Esophagus muscularis mucosa (tissue), 4 donors: ENCODE measurements around the gene CCDC12. TPM values are rescaled to one million over a fixed set of nuclear protein-coding genes. Genes with fewer than 3 reads are reported as not detected.

Experiments used
- DNase-seq: peaks from one replicate; pipeline ENCODE4 v3.0.0-alpha.2; 2017; ENCODE audit errors: extremely low spot score
- H3K27ac ChIP-seq, 4 donors: fragments of 200-600 bp; sonication (generic); replicated peaks in 1 of 4; 1 replicate in 3 of 4; 2 replicates in 1 of 4; pipeline ENCODE4 v1.5.1; 2016 to 2019; ENCODE audit warnings: mild to moderate bottlenecking in 1 of 4
- H3K27me3 ChIP-seq, 4 donors: fragments of 200-600 bp; sonication (generic); one replicate each; pipeline versions ENCODE4 v1.5.1 to v1.6.0; 2016 to 2019
- H3K36me3 ChIP-seq, 4 donors: fragments of 200-600 bp; sonication (generic); one replicate each; pipeline ENCODE4 v1.5.1; 2016 to 2019
- H3K4me1 ChIP-seq, 4 donors: fragments of 200-600 bp; sonication (generic); one replicate each; pipeline ENCODE4 v1.5.1; 2016 to 2019
- H3K4me3 ChIP-seq, 4 donors: fragments of 200-600 bp; sonication (generic); 1 replicate in 2 of 4; 2 replicates in 2 of 4; pipeline ENCODE4 v1.5.1; 2016 to 2019; ENCODE audit warnings: mild to moderate bottlenecking in 4 of 4, moderate library complexity in 1 of 4
- H3K9me3 ChIP-seq, 4 donors: fragments of 200-600 bp; sonication (generic); 1 replicate in 3 of 4; 2 replicates in 1 of 4; pipeline ENCODE4 v1.5.1; 2016 to 2019
- EP300 ChIP-seq: sonication (generic); formaldehyde crosslinking; IDR thresholded peaks from one replicate; pipeline ENCODE4 v1.6.1; 2017; ENCODE audit warnings: antibody characterized with exemption
- POLR2A ChIP-seq: fragments of 450-650 bp; IDR thresholded peaks from one replicate; pipeline ENCODE4 v1.6.1; 2017; ENCODE audit warnings: antibody characterized with exemption, moderate library complexity, mild to moderate bottlenecking, low read depth
- POLR2AphosphoS5 ChIP-seq, 2 donors: sonication (generic); formaldehyde crosslinking; IDR thresholded peaks; one replicate each; pipeline ENCODE4 v1.6.1; 2017; ENCODE audit warnings: antibody characterized with exemption in 2 of 2
- WGBS: methylation state at CpG from one replicate; pipeline ENCODE4 v1.1.5; 2018; 5-methylcytosine and 5-hydroxymethylcytosine counted together
- intact Hi-C: fragments of 100-400 bp; cut with DNase I; formaldehyde crosslinking; loops from one replicate; pipeline ENCODE4 v1.15.1; 2023
- total RNA-seq, 4 donors: library from RNA; depleted of rRNA; stranded (reverse); fragments of >200 nt; gene quantifications; one replicate each; pipeline versions ENCODE4 v1.1.0 to v1.2.1, GENCODE V29; 2016
- TF ChIP-seq, protein P1 (sequence below), 3 experiments: fragments of 200-600 bp in 2 of 3; fragments of 450-650 bp in 1 of 3; sonication (generic) in 2 of 3; IDR thresholded peaks; one replicate each; pipeline ENCODE4 v1.5.1; 2017 to 2019; ENCODE audit warnings: antibody characterized with exemption in 3 of 3, mild to moderate bottlenecking in 2 of 3, moderate library complexity in 1 of 3

Gene CCDC12
- total RNA-seq, 4 donors from 2014 or later, result 27.5 to 54.8 (median 36.7) TPM

DNA sequence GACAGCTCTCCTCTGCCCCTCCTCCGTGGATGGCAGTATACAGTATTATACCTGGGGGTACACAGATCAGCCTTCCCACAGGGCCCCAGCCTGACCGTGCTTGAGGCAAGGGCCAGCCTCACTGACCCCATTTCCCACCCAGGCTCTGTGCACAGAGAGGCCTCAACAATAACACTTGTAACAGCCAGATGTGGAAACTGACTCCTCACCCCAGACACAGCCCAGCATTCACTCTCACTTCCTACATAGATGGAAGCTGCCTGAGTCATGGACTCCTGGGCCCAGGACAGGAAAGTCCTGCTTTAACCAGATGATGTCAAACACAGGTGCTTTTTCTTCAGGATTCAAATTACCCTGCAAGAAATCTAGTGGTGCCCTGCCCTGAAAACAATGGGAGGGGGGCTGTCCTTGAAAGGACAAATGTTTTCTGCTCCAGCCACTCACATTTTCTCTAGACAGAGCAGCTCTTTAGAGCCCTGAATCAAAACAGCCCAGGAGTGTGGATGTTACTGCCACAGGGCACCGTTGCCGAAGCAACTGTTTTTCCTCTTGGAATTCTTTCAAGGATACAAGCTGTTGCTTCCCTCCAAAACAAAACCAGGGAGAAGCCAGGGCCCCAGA is 16.4 kb downstream of the CCDC12 start:
- Histone ChIP-seq H3K27me3 (no peaks in the 10 kb centered on the region), H3K4me3 (peak overlapping the region in 1 of 4 donors; percentile 13), H3K36me3 (peaks cover 0 to 3% (median under 1%) of the 10 kb centered on the region in 4 donors), H3K9me3 (no peaks in the 10 kb centered on the region), H3K27ac (peak overlapping the region; percentile 66 to 79 (median 76)), H3K4me1 (peaks cover 63 to 78% (median 76%) of the 10 kb centered on the region in 4 donors)
- WGBS, result 33% methylated on average over 4 of the region's 4 CpGs
- TF ChIP-seq POLR2AphosphoS5 (IDR thresholded peaks at IDR 0.05) (peak; percentile 25 to 51), POLR2A (no peak), EP300 (no peak)
- TF ChIP-seq, protein P1, sequence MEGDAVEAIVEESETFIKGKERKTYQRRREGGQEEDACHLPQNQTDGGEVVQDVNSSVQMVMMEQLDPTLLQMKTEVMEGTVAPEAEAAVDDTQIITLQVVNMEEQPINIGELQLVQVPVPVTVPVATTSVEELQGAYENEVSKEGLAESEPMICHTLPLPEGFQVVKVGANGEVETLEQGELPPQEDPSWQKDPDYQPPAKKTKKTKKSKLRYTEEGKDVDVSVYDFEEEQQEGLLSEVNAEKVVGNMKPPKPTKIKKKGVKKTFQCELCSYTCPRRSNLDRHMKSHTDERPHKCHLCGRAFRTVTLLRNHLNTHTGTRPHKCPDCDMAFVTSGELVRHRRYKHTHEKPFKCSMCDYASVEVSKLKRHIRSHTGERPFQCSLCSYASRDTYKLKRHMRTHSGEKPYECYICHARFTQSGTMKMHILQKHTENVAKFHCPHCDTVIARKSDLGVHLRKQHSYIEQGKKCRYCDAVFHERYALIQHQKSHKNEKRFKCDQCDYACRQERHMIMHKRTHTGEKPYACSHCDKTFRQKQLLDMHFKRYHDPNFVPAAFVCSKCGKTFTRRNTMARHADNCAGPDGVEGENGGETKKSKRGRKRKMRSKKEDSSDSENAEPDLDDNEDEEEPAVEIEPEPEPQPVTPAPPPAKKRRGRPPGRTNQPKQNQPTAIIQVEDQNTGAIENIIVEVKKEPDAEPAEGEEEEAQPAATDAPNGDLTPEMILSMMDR (IDR thresholded peaks at IDR 0.05), result no peak
- DNase-seq, result no peak
- intact Hi-C loops, result no loop called here

- Histone ChIP-seq H3K36me3 (no peaks in the 10 kb centered on the region), H3K4me3 (no peak overlapping the region), H3K4me1 (peaks cover 69 to 83% (median 82%) of the 10 kb centered on the region in 4 donors), H3K27me3 (no peaks in the 10 kb centered on the region), H3K27ac (peak overlapping the region; percentile 66 to 79 (median 76)), H3K9me3 (no peaks in the 10 kb centered on the region)
- WGBS, result 78% methylated on average over 6 of the region's 6 CpGs
- intact Hi-C loops, result no loop called here
- no peak for TF ChIP-seq EP300
- no peak for TF ChIP-seq POLR2A
- TF ChIP-seq, protein P1 (IDR thresholded peaks at IDR 0.05), result no peak
- no peak for TF ChIP-seq POLR2AphosphoS5 (IDR thresholded peaks at IDR 0.05)
- no peak for DNase-seq
These were observed 17.4 kb downstream of the CCDC12 start for GRCh38 chr3:46959161-46959511.

- TF ChIP-seq, protein P1 (IDR thresholded peaks at IDR 0.05), result no peak
- no peak for TF ChIP-seq POLR2A
- no peak for TF ChIP-seq EP300
- TF ChIP-seq POLR2AphosphoS5 (IDR thresholded peaks at IDR 0.05), result no peak
- Histone ChIP-seq H3K36me3 (no peaks in the 10 kb centered on the region), H3K4me3 (no peak overlapping the region), H3K27ac (peak overlapping the region; percentile 66 to 79 (median 76)), H3K4me1 (peaks cover 74 to 89% (median 88%) of the 10 kb centered on the region in 4 donors), H3K9me3 (no peaks in the 10 kb centered on the region), H3K27me3 (no peaks in the 10 kb centered on the region)
- 77% methylated on average over 9 of the region's 9 CpGs for WGBS
- intact Hi-C loops, result no loop called here
- DNase-seq, result no peak
These were observed 17.9 kb downstream of the CCDC12 start for GRCh38 chr3:46958467-46959160.

- TF ChIP-seq EP300 (no peak), POLR2AphosphoS5 (IDR thresholded peaks at IDR 0.05) (no peak), POLR2A (no peak)
- TF ChIP-seq, protein P1 (IDR thresholded peaks at IDR 0.05), result no peak
- no peak for DNase-seq
- no peaks in the 10 kb centered on the region for H3K36me3 ChIP-seq
- WGBS, result 71% methylated on average over 11 of the region's 11 CpGs
- peak overlapping the region in 3 of 4 donors; percentile 9 to 45 (median 37) for H3K27ac ChIP-seq
- no peaks in the 10 kb centered on the region for H3K27me3 ChIP-seq
- H3K4me3 ChIP-seq, result no peak overlapping the region
- H3K4me1 ChIP-seq, result peaks cover 87 to 100% (median 97%) of the 10 kb centered on the region in 4 donors
- intact Hi-C loops, result no loop called here
- H3K9me3 ChIP-seq, result no peaks in the 10 kb centered on the region
These were observed 19.3 kb downstream of the CCDC12 start for GRCh38 chr3:46957092-46957820.
